Stimulated activated CD4-positive, alpha-beta T cell treated with anti-CD3 and anti-CD28 coated beads, TNF-alpha, amount 100 ng/mL, for 48 hours (primary cell): ENCODE measurements around the gene KLHL12.
"Not testable (repeated sequence)": the region's sequence is repeated elsewhere in the genome, so short reads cannot be mapped to it uniquely, and the experiment has no call there.

ENCODE experiments used
- DNase-seq, 3 donors: peaks; one replicate each; pipeline ENCODE4 v3.0.0-alpha.2; 2020; ENCODE audit warnings: low read depth in 3 of 3

KLHL12 gene

GRCh38 chr1:202951437-202951836 lies 24.4 kb upstream of the KLHL12 start:
- no peak for DNase-seq

- no peak for DNase-seq
Measured at GRCh38 chr1:202945483-202945882, 18.4 kb upstream of the KLHL12 start.

GRCh38 chr1:202944438-202944921 lies 17.4 kb upstream of the KLHL12 start:
- DNase-seq: no peak

GRCh38 chr1:202942426-202942825 lies 15.4 kb upstream of the KLHL12 start:
- DNase-seq: no peak

GRCh38 chr1:202941372-202941771 lies 14.3 kb upstream of the KLHL12 start:
- no peak for DNase-seq

GRCh38 chr1:202940561-202940960 lies 13.5 kb upstream of the KLHL12 start:
- no peak for DNase-seq

- no peak for DNase-seq
Measured at GRCh38 chr1:202938287-202938925, 11.4 kb upstream of the KLHL12 start.

GRCh38 chr1:202936409-202936808 lies 9.4 kb upstream of the KLHL12 start:
- DNase-seq: not testable (repeated sequence)

- no peak for DNase-seq
Measured at GRCh38 chr1:202935844-202936243, 8.8 kb upstream of the KLHL12 start.

GRCh38 chr1:202934755-202935154 lies 7.7 kb upstream of the KLHL12 start:
- no peak for DNase-seq

GRCh38 chr1:202932476-202932875 lies 5.4 kb upstream of the KLHL12 start:
- no peak for DNase-seq

- no peak for DNase-seq
Measured at GRCh38 chr1:202923533-202923932, 3.5 kb downstream of the KLHL12 start.

- no peak for DNase-seq
Measured at GRCh38 chr1:202919615-202920014, 7.4 kb downstream of the KLHL12 start.

- DNase-seq: no peak
Measured at GRCh38 chr1:202915146-202915545, 11.9 kb downstream of the KLHL12 start.

GRCh38 chr1:202912476-202912875 lies 14.6 kb downstream of the KLHL12 start:
- DNase-seq: not testable (repeated sequence)

GRCh38 chr1:202909494-202909893 lies 17.5 kb downstream of the KLHL12 start:
- no peak for DNase-seq

GRCh38 chr1:202908998-202909397 lies 18.0 kb downstream of the KLHL12 start:
- DNase-seq: no peak

- DNase-seq: no peak
Measured at GRCh38 chr1:202905331-202905730, 21.7 kb downstream of the KLHL12 start.

- not testable (repeated sequence) for DNase-seq
Measured at GRCh38 chr1:202903808-202904207, 23.2 kb downstream of the KLHL12 start.

GRCh38 chr1:202901555-202901954 lies 25.5 kb downstream of the KLHL12 start:
- DNase-seq: no peak

GRCh38 chr1:202892501-202892900 lies 34.5 kb downstream of the KLHL12 start:
- no peak for DNase-seq

- no peak for DNase-seq
Measured at GRCh38 chr1:202890392-202890791, 36.6 kb downstream of the KLHL12 start.

GRCh38 chr1:202888531-202889360 lies 38.3 kb downstream of the KLHL12 start, which contains the start of gene RABIF:
RABIF (minus strand) TSS chr1:202889149; CDS start chr1:202889098, 51 bp downstream.
- peak; percentile 93 to 95 (median 94) for DNase-seq
